ENCODE data around the gene WDR90.
A peak's percentile ranks its signal among the peaks of the same experiment; 100 is the strongest.

Gene WDR90

DNA sequence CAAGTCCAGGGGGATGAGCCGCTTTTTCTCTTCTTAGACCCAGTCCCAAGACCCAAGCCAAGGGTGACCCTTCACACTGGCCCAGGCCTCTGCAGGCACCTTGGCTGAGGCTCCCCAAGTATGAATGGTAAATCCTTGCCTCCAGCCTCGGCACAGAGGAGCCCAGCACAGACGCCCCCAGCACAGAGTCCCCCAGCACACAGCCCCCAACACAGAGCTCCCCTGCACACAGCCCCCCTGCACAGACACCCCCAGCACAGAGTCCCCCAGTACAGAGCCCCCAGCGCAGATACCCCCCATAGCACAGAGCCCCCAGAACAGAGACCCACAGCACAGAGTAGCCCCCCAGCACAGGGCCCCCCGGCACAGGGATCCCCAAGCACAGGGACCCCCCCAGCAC lies 8.6 kb upstream of the WDR90 start:
- DNase-seq, result no peak

DNA sequence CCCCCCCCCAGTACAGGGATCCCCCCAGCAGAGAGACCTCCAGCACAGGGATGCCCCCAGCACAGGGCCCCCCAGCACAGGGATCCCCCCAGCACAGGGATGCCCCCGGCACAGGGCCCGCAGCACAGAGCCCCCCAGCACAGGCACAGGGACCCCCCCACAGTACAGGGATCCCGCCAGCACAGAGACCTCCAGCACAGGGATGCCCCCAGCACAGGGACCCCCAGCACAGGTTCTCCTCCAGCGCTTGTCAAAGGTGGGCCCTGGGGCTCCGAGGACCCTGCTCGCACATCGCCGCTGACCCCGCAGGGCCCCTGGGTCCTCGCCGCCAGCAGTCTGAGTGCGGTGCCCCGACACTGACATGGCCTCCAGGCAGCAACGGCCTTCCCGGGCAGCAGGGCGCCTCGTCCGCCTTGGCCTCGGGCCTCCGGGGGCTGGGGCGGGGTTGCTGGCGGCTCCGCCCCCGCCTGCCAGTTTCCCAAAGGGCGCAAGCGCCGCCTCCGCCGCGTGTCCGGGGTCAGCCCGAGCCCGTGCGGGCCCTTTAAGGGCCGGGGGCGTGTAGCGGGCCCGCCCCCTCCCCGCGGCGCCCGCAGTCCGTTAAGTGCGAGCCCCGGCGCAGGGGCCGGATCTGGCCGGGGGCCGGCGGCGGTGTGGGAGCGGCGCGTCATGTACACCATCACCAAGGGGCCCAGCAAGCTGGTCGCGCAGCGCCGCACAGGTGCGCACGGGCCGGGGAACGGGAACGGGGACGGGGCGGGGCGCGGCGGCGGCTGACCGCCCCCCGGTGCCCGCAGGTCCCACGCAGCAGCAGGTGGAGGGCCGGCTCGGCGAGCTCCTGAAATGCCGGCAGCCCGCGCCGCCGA lies 7.6 kb upstream of the WDR90 start, which contains the start of gene MCRIP2:
MCRIP2 (plus strand) TSS at position 503 of the 863 bp plus-strand sequence; CDS start at position 667, 164 bp downstream.
- DNase-seq, result peak; percentile 43

DNA sequence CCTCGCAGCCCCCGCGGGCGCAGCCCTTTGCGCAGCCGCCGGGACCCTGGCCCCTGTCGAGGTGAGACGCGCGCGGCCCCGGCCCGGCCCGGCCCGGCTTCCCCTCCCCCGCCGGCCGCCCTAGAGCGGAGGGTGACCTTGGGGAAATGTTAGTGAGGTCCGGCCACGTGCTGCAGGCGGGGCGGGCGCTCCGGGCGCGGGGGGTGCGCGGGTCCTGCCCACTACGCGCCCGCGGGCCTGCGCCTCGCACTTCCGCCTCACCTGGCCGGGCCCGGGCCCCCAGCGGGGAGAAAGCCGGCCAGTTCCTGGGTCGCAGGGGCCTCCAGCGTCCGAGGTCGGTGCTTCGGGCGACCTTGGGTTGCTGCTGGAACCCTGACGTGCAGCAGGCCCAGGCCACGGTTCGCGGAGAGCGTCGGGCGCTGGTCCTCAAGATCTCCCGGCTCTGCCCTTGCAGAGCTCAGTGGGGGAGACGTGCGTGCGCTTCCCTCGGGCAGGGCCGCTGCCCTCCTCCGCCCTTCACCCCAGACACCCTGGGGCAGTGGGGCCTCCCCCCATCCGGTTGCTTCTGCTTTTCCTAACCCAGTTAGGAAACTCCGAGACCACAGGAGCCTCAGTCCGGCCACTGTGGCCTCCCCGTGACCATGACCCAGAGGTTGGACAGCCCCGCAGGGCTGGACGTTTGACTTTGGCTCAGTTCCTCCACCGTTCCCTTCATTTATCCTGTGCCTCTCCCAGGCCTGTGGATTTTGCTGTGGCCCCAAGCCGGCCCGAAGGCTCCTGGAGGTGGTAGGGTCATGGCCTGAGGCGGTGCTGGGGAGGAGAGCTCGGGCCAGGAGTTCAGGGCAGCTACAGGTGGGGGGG lies 6.7 kb upstream of the WDR90 start:
- no peak for DNase-seq

DNA sequence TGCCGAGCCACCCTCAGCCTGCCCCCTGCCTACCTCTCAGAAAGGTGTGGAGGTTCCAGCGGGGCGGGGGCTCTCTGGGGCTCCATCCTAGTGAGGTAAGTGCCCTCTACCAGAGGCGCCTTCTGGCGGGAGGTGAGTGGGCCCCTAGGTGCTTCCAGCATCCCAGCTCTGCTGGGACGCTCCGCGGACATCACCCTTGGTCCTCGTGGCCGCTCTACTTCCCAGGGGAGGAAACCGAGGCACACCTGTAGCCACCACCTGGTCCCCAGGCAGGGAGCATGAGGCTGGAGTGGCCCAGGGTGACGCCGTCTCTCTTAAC lies 6.2 kb upstream of the WDR90 start:
- DNase-seq, result no peak

DNA sequence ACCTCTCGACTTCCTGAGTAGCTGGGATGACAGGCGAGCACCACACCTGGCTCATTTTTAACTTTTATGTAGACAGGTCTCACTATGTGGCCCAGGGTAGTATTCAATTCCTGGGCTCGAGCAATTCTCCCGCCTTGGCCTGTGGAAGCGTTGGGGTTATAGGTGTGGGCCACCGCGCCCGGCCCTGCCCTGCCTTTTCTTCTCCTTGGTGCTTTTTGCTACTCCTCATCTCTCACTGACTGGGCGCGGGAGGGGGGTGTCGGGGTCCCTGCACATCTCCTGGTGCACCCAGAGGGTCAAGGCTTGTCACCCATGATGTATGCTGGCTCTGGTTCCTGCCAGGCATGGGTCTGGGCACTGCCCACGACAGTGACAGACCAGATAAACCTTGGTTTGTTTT lies 4.6 kb upstream of the WDR90 start:
- DNase-seq, result no peak

DNA sequence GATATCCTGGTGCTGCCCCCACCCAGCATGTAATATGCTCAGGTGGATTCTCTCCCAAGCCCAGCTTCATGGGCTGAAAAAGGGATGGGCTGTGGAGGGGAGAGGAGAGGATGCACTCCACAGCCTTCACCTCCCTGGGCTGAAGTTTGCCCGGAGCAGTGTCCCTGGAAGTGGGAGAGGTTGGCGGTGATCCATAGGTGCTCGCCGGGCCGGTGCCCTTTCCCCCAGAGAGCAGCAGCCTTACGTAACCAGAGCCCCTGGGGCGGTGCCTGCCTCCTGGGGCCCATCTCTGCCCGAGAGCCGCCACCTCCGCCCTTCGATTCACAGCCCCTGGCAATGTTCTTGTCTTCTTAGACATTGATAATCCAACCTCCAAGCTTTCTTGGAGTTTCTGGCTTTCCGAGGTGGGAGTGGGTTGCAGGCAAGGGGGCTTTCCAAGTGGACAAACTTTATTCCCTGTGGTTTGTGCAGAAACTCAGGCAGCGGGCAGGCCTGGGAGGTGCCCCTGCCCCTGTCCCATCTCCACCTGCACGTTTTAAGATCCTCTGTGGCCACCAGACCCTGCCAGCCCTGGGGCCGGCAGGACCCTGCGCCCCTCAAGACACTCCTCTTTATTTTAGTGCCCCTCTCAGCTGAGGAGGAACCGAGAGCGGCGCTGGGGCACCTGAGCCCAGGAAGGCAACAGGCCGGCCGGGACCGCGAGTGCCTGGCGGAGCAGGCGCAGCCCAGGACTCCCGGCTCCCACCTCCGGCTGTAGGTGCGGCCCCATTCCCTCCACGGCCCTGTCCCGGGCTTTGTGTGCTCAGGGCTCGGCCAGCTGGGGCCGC lies 3.1 kb upstream of the WDR90 start:
- no peak for DNase-seq

DNA sequence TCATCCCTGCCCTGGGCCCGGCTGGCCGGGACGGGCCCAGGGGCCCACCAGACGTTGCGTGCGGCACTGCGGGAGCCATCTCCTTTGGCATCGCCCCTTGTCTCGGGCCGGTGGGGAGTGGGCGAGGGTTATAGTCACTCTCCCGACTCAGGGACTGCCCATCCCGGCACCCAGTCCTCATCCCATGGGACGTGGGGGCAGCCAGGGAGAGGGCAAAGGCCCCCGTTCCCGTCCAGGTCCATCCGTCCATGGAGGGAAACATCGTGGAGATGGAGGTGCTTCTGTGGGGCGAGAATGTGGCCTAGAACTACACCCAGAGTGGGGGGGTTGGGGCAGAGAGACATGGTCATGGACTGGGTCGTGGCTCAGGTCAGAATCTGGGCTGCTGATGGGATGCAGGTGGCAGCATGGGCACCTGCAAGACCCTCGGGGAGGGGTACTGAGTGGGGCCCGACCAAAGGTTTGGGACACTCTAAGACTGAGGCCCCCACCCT lies 2.4 kb upstream of the WDR90 start:
- DNase-seq, result no peak

DNA sequence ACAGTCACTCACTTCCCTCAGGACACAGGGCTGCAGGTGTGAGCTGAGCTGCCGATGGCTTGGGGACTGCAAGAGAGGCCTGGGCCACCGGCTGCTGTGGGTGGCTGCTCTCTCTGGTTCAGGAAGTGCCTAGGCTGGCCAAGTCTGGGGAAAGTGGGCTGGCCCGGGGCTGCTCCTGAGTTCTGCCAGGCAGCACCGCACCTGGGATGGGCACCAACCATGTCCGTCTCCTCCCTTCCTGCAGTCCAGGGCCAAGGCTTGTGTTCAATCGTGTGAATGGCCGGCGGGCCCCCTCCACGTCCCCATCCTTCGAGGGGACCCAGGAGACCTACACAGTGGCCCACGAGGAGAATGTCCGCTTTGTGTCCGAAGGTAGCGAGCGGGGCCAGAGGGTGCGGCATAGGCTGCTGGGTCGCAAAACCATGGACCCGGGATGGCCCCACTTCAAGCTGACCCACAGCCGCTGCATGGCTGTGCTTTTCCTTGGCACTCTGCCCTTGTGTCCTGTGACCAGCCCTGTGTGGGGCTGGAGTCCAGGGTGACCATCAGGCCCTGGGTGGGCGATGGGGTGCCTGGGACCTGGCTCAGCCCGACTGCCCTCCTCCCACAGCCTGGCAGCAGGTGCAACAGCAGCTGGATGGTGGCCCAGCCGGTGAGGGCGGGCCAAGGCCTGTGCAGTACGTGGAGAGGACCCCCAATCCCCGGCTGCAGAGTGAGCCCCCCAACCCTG lies 1.8 kb upstream of the WDR90 start:
- DNase-seq, result no peak

DNA sequence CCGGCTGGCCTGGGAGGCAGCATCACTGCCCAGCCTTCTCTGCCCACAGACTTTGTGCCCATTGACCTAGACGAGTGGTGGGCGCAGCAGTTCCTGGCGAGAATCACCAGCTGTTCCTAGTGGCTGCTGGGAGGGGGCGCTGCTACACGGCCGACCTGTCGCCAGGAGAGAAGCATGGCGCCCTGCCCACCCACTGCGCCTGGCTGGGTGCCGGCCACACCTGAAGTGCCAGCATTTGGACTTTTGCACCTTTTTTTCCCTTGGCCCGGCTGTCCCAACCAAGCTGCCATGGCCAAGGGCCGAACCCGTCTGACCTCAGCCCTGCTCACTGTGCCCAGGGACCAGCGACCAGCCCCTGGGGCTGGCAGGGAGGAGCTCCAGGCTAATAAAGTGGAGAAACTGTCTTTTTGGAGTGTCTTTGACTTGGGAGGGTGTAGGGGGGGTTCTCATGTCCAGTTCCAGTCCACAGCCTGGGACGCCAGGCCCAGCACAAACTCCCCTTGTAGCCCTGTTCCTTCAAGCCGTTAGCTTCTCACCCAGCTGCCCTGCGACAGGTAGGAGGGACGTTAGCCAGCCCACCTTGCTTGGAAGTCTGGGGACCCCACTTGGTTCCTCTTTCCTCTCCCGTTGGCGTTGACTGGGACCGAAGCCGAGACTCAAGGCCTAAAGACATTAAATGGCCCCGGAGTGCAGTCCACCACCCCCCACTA lies 939 bp upstream of the WDR90 start:
- peak; percentile 23 for DNase-seq

DNA sequence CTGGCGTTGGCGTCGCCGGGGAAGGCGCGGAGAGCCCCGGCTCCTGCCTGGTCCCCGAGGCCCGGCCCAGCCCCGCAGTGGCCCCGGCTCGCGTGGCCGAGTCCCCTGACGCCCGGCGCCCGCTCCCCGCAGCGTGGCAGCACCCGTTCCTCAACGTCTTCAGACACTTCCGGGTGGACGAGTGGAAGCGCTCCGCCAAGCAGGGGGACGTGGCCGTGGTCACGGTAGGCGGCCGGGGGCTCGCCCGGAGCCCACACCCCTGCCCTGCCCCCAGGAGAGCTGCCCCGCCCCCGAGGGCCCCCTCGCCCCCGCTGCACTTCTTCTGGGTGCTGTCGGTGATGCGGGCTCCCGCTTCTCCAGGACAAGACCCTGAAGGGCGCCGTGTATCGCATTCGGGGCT lies 466 bp downstream of the WDR90 start:
- DNase-seq, result no peak

DNA sequence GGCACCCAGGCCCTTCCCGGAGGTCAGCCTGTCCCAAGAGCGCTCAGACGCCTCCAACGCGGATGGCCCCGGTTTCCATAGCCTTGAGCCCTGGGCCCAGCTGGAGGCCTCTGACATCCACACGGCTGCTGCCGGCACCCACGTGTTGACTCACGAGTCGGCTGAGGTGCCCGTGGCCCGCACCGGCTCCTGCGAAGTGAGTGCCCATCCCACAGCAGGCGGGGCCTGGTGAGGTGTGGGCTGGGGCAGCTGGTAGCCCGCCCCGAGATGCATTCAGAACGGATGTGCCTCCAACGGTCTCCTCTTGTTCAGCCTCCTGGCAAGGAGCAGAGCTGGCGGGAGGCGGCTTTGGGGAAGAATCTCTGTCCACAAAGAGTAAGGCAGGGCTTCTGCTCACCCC lies 2.7 kb downstream of the WDR90 start:
- DNase-seq, result no peak

DNA sequence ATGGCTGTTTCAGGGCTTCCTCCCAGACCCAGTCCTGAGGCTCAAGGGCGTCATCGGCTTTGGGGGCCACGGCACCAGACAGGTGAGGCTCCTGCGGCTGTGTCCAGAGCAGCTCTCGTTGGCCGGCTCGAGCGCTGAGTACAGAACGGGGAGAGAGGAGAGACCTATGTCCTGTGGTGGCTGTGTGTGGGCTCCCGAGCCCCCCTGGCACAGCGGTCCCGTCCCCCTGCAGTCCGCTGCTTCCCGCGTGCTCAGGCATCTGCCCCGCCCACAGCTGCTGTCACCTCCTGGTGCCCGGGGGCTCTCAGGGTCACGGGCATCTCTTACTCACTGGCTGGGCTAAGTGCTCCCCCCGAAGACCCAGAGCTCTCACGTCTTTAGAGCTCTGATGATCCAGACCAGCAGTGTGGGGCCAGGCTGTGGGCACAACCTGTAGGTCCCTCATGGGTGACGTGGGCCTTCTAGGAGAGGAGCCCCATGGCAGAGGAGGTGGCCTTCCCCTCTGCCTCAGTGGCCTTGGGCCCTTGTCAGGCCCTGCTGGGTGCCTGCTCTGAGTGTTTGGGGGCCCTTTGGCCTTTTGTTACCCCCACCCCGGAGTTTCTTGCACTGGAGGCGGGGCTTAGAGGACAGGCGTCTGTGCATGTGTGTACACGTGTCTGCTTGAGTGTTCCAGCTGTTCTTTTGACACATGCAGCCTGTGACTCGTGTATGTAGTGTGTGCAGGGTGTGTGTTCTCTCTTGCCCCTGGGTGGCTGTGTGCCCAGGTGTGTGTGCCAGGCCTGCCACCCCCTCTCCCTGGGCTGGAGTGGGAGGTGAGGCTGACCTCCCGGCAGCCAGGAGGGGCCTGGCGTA lies 3.5 kb downstream of the WDR90 start:
- no peak for DNase-seq

DNA sequence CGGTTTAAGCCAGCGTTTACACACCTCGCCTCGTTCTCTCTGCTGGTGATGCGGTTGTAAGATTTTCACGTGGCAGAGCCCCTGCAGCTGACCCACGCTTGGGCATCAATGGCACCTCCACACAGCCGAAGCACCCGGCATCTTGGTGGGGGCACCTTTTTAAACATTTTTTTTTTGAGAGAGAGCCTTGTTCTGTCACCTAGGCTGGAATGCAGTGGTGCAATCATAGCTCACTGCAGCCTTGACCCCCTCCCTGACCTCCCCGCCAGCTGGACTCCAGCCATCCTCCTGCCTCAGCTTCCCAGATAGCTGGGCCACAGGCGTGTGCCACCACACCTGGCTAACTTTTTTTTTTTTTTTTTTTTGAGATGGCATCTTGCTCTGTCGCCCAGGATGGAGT lies 4.9 kb downstream of the WDR90 start:
- DNase-seq, result no peak

DNA sequence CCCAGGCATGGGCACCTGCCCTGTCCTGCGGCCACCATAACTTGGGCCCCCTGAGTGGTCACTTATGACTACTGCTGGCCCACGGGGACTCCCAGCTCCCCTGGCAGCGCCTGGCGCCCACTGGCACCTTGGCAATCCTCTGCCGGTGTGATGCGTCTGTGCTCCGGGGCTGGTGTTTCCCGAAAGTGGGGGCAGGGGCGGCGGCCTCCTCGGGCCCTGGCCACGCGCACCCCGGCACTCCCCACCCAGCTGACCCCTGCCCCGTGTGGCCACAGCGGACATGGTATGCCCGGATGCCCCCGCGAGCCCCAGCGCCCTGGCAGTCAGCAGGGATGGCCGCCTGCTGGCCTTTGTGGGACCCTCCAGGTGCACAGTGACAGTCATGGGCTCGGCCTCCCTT lies 8.3 kb downstream of the WDR90 start:
- no peak for DNase-seq

DNA sequence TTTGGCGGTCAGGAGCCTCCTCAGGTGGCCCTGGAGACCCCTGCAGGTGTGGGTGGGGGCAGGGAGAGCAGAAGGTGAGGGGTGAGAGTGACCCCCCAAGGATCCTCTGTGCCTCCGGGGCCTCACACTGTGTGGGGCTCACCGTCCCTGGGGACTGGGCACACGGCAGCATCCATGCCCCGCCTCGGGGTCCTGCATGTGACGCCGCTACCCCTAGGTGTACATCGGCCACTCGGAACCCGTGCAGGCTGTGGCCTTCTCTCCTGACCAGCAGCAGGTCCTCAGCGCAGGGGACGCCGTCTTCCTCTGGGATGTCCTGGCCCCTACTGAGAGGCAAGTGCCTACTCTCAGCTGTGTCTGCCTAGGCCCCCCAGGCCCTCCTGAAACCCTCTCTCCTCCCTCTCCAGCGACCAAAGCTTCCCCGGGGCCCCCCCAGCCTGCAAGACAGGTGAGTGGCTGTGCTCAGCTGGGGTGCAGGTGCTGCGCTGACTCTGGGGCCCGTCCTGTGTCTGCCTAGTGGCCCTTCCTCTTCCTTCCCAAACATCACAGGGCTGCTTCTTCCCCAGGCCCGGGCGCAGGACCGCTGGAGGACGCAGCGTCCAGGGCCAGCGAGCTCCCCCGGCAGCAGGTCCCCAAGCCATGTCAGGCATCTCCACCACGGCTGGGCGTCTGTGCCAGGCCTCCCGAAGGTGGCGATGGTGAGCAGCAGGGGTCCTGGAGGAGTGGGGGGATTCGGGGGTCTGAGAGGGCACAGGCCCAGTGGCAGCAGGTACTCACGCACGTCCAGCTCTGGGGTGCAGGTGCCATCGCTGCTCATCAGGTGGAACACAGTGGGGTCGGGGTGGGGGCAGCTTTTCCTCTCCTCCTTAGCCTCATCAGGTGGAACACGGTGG lies 9.8 kb downstream of the WDR90 start:
- no peak for DNase-seq

DNA sequence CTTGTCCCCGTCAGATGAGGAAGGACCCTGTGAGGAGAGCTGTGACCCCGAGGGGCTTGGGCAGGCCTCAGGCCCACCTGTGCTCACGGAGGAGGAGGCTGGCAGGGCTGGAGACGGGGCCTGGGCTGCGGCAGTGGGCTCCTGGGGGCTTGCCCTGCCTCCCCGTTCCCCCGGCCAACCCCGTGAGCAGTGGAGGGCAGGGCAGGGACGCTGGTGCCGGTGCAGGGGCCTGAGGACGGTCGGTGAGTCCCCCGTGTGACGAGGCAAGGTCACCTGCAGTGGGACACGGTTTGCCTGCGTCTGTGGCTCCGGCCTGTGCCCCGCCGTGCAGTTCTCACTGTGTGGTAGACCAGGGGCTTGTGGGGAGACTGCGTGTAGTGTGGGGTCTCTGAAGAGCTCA lies 10.5 kb downstream of the WDR90 start:
- DNase-seq, result no peak

DNA sequence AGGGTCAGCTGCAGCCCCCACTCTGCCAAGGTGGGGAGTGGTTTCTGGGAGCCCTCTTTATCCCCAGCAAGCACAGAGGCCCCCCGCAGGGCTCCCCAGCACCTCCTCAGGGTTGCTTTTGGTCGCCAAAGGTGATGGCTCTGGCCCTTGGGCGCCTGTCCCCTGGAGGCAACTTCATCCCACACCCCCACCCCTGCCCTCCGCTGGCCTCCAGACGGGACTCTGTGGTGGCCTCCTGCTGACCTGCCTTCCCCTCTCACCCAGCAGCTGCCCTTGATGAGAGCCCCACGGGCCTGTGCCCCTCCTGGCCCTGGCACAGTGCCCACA lies 10.9 kb downstream of the WDR90 start:
- DNase-seq, result no peak

DNA sequence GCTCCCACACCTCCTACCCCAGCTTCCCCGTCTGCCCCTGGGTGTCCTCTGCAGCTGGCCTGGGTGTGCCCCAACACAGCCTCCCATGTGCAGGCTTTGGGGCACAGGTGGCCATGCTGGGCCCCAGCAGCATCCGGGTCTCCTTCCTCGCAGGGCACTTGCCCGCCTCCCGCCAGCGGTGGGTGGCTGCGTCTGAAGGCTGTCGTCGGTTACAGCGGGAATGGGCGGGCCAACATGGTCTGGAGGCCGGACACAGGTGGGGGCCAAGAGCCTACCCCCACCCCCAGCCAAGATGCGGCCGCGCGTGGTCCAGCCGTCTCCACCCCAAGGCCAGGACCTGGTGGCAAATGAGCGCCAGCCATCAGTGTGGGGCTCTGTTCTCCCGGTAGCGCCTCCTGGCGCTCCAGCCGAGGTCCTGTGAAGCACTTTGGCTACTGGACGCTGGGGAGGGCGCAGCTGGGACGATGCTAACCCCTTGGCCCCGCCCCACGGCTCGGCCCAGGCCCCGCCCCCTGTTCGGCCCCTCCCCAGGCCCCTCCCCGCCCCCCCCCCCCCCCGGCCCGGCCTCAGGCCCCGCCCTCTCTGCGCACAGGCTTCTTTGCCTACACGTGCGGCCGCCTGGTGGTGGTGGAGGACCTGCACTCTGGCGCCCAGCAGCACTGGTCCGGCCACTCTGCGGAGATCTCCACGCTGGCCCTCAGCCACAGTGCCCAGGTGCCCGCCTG lies 11.5 kb downstream of the WDR90 start:
- DNase-seq, result peak; percentile 74

DNA sequence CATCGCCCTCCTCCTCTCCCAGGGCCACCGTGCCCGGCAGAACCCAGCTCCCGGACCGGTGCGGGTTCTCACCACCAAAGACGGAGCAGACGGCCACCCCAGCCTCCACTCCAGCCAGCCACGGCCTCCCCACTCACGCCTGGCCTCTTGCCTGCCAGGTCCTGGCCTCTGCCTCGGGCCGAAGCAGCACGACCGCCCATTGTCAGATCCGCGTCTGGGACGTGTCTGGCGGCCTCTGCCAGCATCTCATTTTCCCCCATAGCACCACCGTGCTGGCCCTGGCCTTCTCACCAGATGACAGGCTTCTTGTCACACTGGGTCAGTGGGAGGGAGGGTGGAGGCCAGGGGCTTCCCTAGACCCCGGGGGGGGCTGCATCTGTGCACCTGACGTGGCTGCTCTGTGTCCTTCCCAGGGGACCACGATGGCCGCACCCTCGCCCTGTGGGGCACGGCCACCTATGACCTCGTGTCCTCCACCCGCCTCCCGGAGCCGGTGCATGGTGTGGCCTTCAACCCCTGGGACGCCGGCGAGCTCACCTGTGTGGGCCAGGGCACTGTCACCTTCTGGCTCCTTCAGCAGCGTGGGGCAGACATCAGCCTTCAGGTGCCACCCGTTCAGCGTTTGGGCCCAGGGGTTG lies 12.1 kb downstream of the WDR90 start:
- no peak for DNase-seq
